Measurements from ENCODE around the gene BRD4.

GRCh38 chr19:15265850-15266248 is 66.5 kb downstream of the BRD4 start:
- TF ChIP-seq REST (IDR thresholded peaks at IDR 0.05; ENCODE audit: insufficient read depth in 1 of 2, low read depth in 2 of 2, low read length in 2 of 2) (no peak), POLR2AphosphoS5 (IDR thresholded peaks at IDR 0.05; ENCODE audit: low read depth, low read length) (no peak; the same call in 1 of the 2 replicates)
